HG02759 (cell line): ENCODE data around the gene PPEF1.

Source experiments
- ATAC-seq: cut with Tn5 transposase; IDR thresholded peaks from one replicate; pipeline ENCODE4 v1.9.1; 2021; ENCODE audit warnings: mild to moderate bottlenecking, moderate library complexity; ENCODE audit not compliant: unreplicated experiment

PPEF1 gene

GRCh38 chrX:18707426-18708049 lies at the start of gene PPEF1:
PPEF1 (plus strand) TSS chrX:18707645; CDS start chrX:18707781, 136 bp downstream.
- no peak for ATAC-seq

GRCh38 chrX:18661273-18661672 lies 46.2 kb upstream of the PPEF1 start:
- ATAC-seq: no peak

- no peak for ATAC-seq
Observed at GRCh38 chrX:18664947-18665346, 42.5 kb upstream of the PPEF1 start.

GRCh38 chrX:18666614-18667013 lies 40.8 kb upstream of the PPEF1 start:
- ATAC-seq: no peak

GRCh38 chrX:18668071-18668835 lies 39.2 kb upstream of the PPEF1 start:
- no peak for ATAC-seq

GRCh38 chrX:18672008-18672407 lies 35.4 kb upstream of the PPEF1 start, which contains the start of gene RS1:
RS1 (minus strand) TSS chrX:18672108; CDS start chrX:18672068, 40 bp downstream.
- ATAC-seq: no peak

- peak; percentile 35 for ATAC-seq
Observed at GRCh38 chrX:18674417-18674787, 33.0 kb upstream of the PPEF1 start.

GRCh38 chrX:18674788-18675735 lies 32.4 kb upstream of the PPEF1 start:
- ATAC-seq: peak; percentile 87

GRCh38 chrX:18676050-18676449 lies 31.4 kb upstream of the PPEF1 start:
- no peak for ATAC-seq

- ATAC-seq: no peak
Observed at GRCh38 chrX:18676470-18676869, 31.0 kb upstream of the PPEF1 start.

- ATAC-seq: no peak
Observed at GRCh38 chrX:18677161-18677869, 30.1 kb upstream of the PPEF1 start.

GRCh38 chrX:18681996-18682395 lies 25.4 kb upstream of the PPEF1 start:
- ATAC-seq: no peak

- no peak for ATAC-seq
Observed at GRCh38 chrX:18682979-18683387, 24.5 kb upstream of the PPEF1 start.

- ATAC-seq: no peak
Observed at GRCh38 chrX:18687856-18688495, 19.5 kb upstream of the PPEF1 start.

GRCh38 chrX:18691431-18691830 lies 16.0 kb upstream of the PPEF1 start:
- no peak for ATAC-seq

GRCh38 chrX:18692541-18692940 lies 14.9 kb upstream of the PPEF1 start:
- no peak for ATAC-seq

- no peak for ATAC-seq
Observed at GRCh38 chrX:18696653-18697052, 10.8 kb upstream of the PPEF1 start.

GRCh38 chrX:18698737-18699650 lies 8.5 kb upstream of the PPEF1 start:
- ATAC-seq: no peak
